Pulmonary artery endothelial cell (primary cell): ENCODE data around the gene FHDC1. TPM values are rescaled to one million over a fixed set of nuclear protein-coding genes. Genes with fewer than 3 reads are reported as not detected.

ENCODE experiments used
- DNase-seq: peaks from one replicate; pipeline ENCODE4 v3.0.0-alpha.2; 2011; ENCODE audit warnings: low read depth, low spot score
- total RNA-seq: library from RNA; depleted of rRNA; stranded (reverse); fragments of >200 nt; gene quantifications from 2 replicates; pipeline ENCODE4 v1.2.3, GENCODE V29; 2014

Gene FHDC1
- total RNA-seq, 1 donor from 2014 or later: under 0.01 TPM

GRCh38 chr4:152976212-152976761 is 40.2 kb downstream of the FHDC1 start:
- no peak for DNase-seq

- DNase-seq: no peak
Observed at GRCh38 chr4:152979731-152980330, 43.7 kb downstream of the FHDC1 start.

GRCh38 chr4:152981278-152981677 is 45.2 kb downstream of the FHDC1 start:
- no peak for DNase-seq

- DNase-seq: no peak
Observed at GRCh38 chr4:152981842-152982241, 45.7 kb downstream of the FHDC1 start.

GRCh38 chr4:152983221-152983620 is 47.1 kb downstream of the FHDC1 start:
- no peak for DNase-seq

GRCh38 chr4:152983774-152984411 is 47.8 kb downstream of the FHDC1 start:
- no peak for DNase-seq

GRCh38 chr4:152988721-152989553 is 52.8 kb downstream of the FHDC1 start:
- no peak for DNase-seq

GRCh38 chr4:152989554-152989970 is 53.4 kb downstream of the FHDC1 start:
- no peak for DNase-seq

GRCh38 chr4:152990471-152991131 is 54.5 kb downstream of the FHDC1 start:
- DNase-seq: no peak

- DNase-seq: no peak
Observed at GRCh38 chr4:152991398-152991797, 55.3 kb downstream of the FHDC1 start.

GRCh38 chr4:152992027-152992426 is 55.9 kb downstream of the FHDC1 start:
- no peak for DNase-seq

GRCh38 chr4:152992466-152992865 is 56.3 kb downstream of the FHDC1 start:
- no peak for DNase-seq

GRCh38 chr4:152994038-152994437 is 57.9 kb downstream of the FHDC1 start:
- DNase-seq: no peak

- DNase-seq: no peak
Observed at GRCh38 chr4:152996111-152996571, 60.0 kb downstream of the FHDC1 start.

- DNase-seq: no peak
Observed at GRCh38 chr4:152996672-152997071, 60.5 kb downstream of the FHDC1 start.

- no peak for DNase-seq
Observed at GRCh38 chr4:152997288-152997687, 61.2 kb downstream of the FHDC1 start.

GRCh38 chr4:152997771-152998487 is 61.8 kb downstream of the FHDC1 start:
- DNase-seq: no peak

- no peak for DNase-seq
Observed at GRCh38 chr4:152998861-152999260, 62.7 kb downstream of the FHDC1 start.

GRCh38 chr4:152999346-153000075 is 63.4 kb downstream of the FHDC1 start:
- no peak for DNase-seq

- DNase-seq: no peak
Observed at GRCh38 chr4:153000076-153000420, 63.9 kb downstream of the FHDC1 start.
